K562 (cell line): ENCODE results near the gene BAZ2A. TPM values are rescaled to one million over a fixed set of nuclear protein-coding genes. Genes with fewer than 3 reads are reported as not detected.

ENCODE experiments used
- ARHGAP35 ChIP-seq: fragments of 450-650 bp; IDR thresholded peaks from 2 replicates; pipeline ENCODE4 v1.6.1; 2018; ENCODE audit not compliant: partially characterized antibody
- CBFB ChIP-seq: sonication (generic); formaldehyde crosslinking; IDR thresholded peaks from 2 replicates; pipeline ENCODE4 v1.4.0; 2020; ENCODE audit warnings: mild to moderate bottlenecking, missing genetic modification reagents
- CBX1 ChIP-seq: sonication (generic); IDR thresholded peaks from 2 replicates; pipeline ENCODE4 v1.6.1; 2016; ENCODE audit warnings: antibody characterized with exemption, low read depth, mild to moderate bottlenecking
- CBX8 ChIP-seq: fragments of 200-600 bp; sonication (generic); IDR thresholded peaks from 2 replicates; pipeline ENCODE4 v1.6.1; 2012; ENCODE audit warnings: borderline replicate concordance, mixed run types, low read depth, mild to moderate bottlenecking, moderate library complexity, mixed read lengths, low read length, control low read depth, inconsistent platforms; ENCODE audit not compliant: poor library complexity, severe bottlenecking; ENCODE audit errors: extremely low read depth
- DACH1 ChIP-seq: fragments of 450-650 bp; IDR thresholded peaks from 2 replicates; pipeline ENCODE4 v1.6.1; 2018; ENCODE audit not compliant: partially characterized antibody
- HNRNPL ChIP-seq: fragments of 200-400 bp; formaldehyde crosslinking; IDR thresholded peaks from 2 replicates; pipeline ENCODE4 v1.6.1; 2017; ENCODE audit warnings: low read depth, mild to moderate bottlenecking, low read length
- JUND ChIP-seq, 2 experiments: IDR thresholded peaks; 2 replicates in 1 of 2; 3 replicates in 1 of 2; pipeline ENCODE4 v1.6.1; 2011; ENCODE audit warnings: borderline replicate concordance in 2 of 2, low read depth in 2 of 2, low read length in 2 of 2, improper control_type of control experiment in 1 of 2, missing biosample characterization in 1 of 2, missing genetic modification characterization in 1 of 2, missing genetic modification reagents in 1 of 2
- KDM1A ChIP-seq, 2 experiments: fragments of 450-650 bp; IDR thresholded peaks; 2 replicates each; pipeline ENCODE4 v1.6.1; 2016; ENCODE audit warnings: mild to moderate bottlenecking in 2 of 2
- RBM14 ChIP-seq: fragments of 200-400 bp; formaldehyde crosslinking; IDR thresholded peaks from 2 replicates; pipeline ENCODE4 v1.6.1; 2018; ENCODE audit warnings: low read depth, mild to moderate bottlenecking, low read length, moderate library complexity, borderline replicate concordance; ENCODE audit not compliant: insufficient read depth
- RUNX1 ChIP-seq: sonication (generic); IDR thresholded peaks from 2 replicates; pipeline ENCODE4 v1.6.1; 2016; ENCODE audit warnings: antibody characterized with exemption, low read depth
- SMAD1 ChIP-seq: fragments of 150-350 bp; IDR thresholded peaks from 2 replicates; pipeline ENCODE4 v1.6.1; 2014; ENCODE audit warnings: low read length, low read depth; ENCODE audit not compliant: partially characterized antibody
- ZNF175 ChIP-seq: fragments of 200-800 bp; sonication (Bioruptor generic); IDR thresholded peaks from 2 replicates; pipeline ENCODE4 v1.6.1; 2016; ENCODE audit warnings: low read depth, mild to moderate bottlenecking, missing genetic modification characterization, missing compliant biosample characterization
- ZNF57 ChIP-seq: fragments of 450-650 bp; formaldehyde crosslinking; IDR thresholded peaks from 2 replicates; pipeline ENCODE4 v1.4.0; 2020; ENCODE audit warnings: mild to moderate bottlenecking, moderate library complexity
- ZSCAN29 ChIP-seq: fragments of 450-650 bp; IDR thresholded peaks from 2 replicates; pipeline ENCODE4 v1.6.1; 2017
- polyA plus RNA-seq, 8 experiments: library from polyadenylated mRNA; depleted of rRNA in 4 of 8; stranded (reverse) in 5 of 8; unstranded in 3 of 8; fragments of >200 nt; fragmentation: Nextera tagmentation in 2 of 8; fragmentation: Illumina TruSeq in 1 of 8; extraction: Ambion mirVana in 2 of 8; extraction: Trizol in 1 of 8; gene quantifications; 2 replicates each; pipeline versions ENCODE4 v1.2.1 to v1.2.3, GENCODE V29; 2011 to 2014; ENCODE audit warnings: inconsistent platforms in 1 of 8, missing spikeins in 1 of 8
- total RNA-seq, 7 experiments: library from RNA; depleted of rRNA in 6 of 7; stranded (reverse); fragments of >200 nt in 6 of 7; fragmentation: Illumina TruSeq in 2 of 7; extraction: Trizol in 2 of 7; gene quantifications; 2 replicates each; pipeline versions ENCODE4 v1.2.1 to v1.2.3, GENCODE V29; 2011 to 2021; ENCODE audit warnings: low replicate concordance in 1 of 7
- TF ChIP-seq, protein P1 (sequence below): sonication (generic); formaldehyde crosslinking; IDR thresholded peaks from 2 replicates; pipeline ENCODE4 v1.8.1; 2023; ENCODE audit warnings: mild to moderate bottlenecking, missing genetic modification reagents
- TF ChIP-seq, protein P2 (sequence below), 2 experiments: fragments of 450-650 bp; IDR thresholded peaks; 2 replicates each; pipeline ENCODE4 v1.6.1; 2016; ENCODE audit warnings: mild to moderate bottlenecking in 2 of 2, borderline replicate concordance in 1 of 2, low read depth in 1 of 2, moderate library complexity in 1 of 2

Gene BAZ2A
- total and polyA plus RNA-seq, 9 of the 15 experiments (the other 6 are each of a cell fraction or from before 2014, with no cell fraction given): 4.5 to 86.4 (median 26.2) TPM

DNA sequence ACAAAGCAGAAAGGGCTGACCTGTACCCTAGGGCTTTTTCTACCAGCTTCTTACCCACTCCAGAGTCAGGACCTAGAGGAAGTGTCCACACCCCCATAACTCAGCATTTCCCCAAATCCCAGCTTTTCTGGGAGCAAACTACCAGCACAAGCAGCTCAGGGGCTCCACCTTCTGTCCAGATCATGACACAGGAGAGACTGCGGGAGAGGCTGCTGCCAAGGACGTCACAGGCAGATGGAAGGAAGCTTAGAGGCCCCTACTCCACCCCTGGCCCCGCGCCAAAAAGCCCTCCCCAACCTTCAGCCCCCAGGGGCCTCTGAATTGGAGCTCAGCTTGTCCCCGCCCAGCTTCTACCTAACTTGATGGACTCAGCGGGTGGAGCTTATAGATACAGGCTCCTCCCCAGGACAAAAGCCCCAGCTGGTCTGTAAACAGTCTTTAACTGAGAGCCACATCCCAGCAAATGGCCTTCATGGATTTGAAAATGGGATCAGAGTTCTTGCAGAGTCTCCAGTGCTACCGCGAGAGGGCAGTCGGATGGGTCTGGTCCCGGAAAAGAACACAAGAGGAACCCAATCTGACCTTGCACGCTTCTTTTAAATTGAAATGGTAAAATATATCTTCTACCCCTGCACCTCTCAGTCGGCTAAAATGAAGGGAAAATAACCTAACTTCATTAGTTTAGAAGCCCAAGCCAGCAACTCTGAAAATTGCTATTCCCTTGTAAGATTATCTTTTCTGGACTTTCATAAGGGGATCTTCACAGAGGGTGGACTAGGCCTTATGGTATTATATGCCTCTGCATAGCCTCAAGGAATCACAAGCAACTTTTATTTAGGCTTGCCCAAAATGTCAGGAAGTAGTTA, 6.8 kb upstream of the BAZ2A start (continued):
- TF ChIP-seq, protein P1, sequence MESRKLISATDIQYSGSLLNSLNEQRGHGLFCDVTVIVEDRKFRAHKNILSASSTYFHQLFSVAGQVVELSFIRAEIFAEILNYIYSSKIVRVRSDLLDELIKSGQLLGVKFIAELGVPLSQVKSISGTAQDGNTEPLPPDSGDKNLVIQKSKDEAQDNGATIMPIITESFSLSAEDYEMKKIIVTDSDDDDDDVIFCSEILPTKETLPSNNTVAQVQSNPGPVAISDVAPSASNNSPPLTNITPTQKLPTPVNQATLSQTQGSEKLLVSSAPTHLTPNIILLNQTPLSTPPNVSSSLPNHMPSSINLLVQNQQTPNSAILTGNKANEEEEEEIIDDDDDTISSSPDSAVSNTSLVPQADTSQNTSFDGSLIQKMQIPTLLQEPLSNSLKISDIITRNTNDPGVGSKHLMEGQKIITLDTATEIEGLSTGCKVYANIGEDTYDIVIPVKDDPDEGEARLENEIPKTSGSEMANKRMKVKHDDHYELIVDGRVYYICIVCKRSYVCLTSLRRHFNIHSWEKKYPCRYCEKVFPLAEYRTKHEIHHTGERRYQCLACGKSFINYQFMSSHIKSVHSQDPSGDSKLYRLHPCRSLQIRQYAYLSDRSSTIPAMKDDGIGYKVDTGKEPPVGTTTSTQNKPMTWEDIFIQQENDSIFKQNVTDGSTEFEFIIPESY: no peak
- TF ChIP-seq, protein P2, sequence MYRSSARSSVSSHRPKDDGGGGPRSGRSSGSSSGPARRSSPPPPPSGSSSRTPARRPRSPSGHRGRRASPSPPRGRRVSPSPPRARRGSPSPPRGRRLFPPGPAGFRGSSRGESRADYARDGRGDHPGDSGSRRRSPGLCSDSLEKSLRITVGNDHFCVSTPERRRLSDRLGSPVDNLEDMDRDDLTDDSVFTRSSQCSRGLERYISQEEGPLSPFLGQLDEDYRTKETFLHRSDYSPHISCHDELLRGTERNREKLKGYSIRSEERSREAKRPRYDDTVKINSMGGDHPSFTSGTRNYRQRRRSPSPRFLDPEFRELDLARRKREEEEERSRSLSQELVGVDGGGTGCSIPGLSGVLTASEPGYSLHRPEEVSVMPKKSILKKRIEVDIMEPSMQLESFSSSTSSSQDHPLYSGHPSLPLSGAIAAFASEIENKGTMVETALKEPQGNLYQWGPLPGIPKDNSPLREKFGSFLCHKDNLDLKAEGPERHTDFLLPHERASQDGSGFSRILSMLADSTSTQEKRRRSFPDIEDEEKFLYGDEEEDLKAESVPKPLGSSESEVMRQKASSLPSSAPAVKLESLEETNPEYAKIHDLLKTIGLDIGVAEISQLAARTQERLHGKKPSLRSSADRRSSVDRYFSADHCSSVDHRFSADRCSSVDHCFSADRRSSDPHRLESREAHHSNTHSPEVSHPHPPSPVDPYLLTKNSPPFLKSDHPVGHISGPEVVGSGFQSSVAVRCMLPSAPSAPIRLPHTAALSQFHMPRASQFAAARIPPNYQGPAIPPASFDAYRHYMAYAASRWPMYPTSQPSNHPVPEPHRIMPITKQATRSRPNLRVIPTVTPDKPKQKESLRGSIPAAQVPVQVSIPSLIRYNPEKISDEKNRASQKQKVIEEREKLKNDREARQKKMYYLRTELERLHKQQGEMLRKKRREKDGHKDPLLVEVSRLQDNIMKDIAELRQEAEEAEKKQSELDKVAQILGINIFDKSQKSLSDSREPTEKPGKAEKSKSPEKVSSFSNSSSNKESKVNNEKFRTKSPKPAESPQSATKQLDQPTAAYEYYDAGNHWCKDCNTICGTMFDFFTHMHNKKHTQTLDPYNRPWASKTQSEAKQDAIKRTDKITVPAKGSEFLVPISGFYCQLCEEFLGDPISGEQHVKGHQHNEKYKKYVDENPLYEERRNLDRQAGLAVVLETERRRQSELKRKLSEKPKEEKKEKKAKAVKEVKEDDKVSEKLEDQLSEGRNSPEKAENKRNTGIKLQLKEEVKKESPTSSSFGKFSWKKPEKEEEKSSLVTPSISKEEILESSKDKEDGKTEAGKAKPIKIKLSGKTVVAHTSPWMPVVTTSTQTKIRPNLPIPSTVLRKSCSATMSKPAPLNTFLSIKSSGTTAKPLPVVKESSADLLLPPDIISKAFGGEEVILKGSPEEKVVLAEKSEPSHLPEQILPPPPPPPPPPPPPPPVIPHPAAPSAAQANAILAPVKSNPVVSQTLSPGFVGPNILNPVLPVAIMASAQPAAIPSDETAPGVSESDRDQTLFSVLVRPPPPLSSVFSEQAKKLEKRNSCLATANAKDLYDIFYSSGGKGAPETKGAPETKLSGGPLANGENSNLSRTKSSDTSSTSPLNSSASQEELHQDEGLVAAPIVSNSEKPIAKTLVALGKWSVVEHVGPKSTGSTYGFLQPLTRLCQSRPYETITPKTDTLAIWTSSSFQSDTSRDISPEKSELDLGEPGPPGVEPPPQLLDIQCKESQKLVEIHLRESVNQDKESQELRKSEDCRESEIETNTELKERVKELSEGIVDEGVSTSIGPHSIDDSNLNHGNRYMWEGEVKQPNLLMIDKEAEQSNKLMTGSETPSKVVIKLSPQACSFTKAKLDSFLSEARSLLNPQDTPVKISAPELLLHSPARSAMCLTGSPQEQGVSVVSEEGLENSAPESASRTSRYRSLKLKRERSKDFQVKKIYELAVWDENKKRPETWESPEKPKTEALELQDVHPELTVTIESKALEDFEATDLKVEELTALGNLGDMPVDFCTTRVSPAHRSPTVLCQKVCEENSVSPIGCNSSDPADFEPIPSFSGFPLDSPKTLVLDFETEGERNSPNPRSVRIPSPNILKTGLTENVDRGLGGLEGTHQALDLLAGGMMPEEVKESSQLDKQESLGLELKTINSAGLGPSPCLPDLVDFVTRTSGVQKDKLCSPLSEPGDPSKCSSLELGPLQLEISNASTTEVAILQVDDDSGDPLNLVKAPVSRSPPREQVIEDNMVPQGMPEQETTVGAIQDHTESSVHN (IDR thresholded peaks at IDR 0.05; ENCODE audit: borderline replicate concordance in 1 of 2, low read depth in 1 of 2): 0 out of 4 replicates have a peak, but pooled peaks of 1 of the 2 experiments have one; percentile 18
- TF ChIP-seq ZSCAN29 (no peak), JUND (IDR thresholded peaks at IDR 0.05; ENCODE audit: borderline replicate concordance, low read depth, low read length) (peak; percentile 73), JUND (tag; IDR thresholded peaks at IDR 0.05; ENCODE audit: borderline replicate concordance, low read depth, low read length) (peak; percentile 69; the same call in 1 of the 3 replicates), KDM1A (IDR thresholded peaks at IDR 0.05) (no peak), ZNF57 (CRISPR knock-in tag) (peak; percentile 57; the same call in 1 of the 2 replicates), CBX8 (no peak), DACH1 (peak; percentile 97), RBM14 (no peak), HNRNPL (no peak), ARHGAP35 (no peak), ZNF175 (0 out of 2 replicates have a peak, but pooled peaks have one; percentile 42), CBFB (CRISPR knock-in tag) (no peak), CBX1 (peak; percentile 84), SMAD1 (peak; percentile 98), RUNX1 (no peak)
